Hematopoietic multipotent progenitor cell treated with erythropoietin and hydrocortisone succinate and interleukin-3 and kit ligand, for 15 days (in vitro differentiated cells): ENCODE results near the gene TFF2.

Source experiments
- DNase-seq: peaks from one replicate; pipeline ENCODE4 v3.0.0-alpha.2; 2015; ENCODE audit warnings: low spot score

Gene TFF2

DNA sequence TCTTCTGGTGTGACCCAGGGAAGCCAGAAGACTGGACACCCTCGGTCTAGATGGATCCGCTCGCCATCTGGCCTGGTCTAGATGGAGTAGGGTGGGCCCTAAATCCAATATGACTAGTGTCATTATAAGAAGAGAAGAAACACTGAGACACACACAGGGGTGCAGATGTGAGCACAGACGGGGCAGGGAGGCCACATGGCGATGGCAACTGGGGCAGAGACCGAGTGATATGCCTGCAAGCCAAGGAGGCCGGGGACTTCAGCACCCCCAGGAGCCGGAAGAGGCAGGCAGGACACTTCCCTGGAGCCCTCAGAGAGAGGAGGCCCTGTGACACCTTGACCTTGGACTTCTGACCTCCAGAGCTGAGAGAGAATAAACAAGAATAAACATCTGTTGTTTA is 30.0 kb downstream of the TFF2 start:
- DNase-seq: no peak

DNA sequence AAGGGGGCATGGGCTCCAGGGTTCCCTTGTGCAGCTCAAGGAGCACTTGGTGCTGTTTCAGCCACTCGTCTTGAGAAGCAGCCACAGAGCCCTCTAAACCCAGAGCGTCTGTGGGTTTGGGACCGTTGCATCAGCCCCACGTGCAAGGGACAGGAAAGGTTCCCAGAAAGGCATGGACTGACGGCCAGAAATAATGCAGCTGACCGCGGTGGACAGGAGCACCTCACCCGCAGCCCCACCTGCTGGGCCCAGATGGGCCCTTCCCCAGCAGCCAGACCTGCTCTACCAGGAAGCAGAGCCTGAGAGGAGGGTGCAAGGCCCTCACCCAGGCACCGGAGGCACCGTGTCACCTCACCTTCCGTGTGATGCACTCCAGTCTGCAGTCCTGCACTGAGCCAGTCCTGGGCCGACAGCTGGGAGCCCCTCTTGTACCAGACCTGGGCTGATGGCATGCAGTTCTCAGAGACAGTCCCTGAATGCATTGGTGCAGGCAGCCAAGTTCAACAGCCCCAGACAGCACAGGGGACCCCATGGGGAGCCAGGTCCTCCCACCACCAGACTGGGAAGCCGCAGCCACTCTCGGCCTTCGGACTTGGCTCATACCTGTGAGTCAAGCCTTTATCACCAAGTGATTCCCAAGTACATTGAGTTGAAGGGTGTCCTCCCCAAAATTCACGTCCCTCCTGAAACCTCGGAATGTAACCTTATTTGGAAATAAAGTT is 30.8 kb downstream of the TFF2 start:
- DNase-seq: no peak

DNA sequence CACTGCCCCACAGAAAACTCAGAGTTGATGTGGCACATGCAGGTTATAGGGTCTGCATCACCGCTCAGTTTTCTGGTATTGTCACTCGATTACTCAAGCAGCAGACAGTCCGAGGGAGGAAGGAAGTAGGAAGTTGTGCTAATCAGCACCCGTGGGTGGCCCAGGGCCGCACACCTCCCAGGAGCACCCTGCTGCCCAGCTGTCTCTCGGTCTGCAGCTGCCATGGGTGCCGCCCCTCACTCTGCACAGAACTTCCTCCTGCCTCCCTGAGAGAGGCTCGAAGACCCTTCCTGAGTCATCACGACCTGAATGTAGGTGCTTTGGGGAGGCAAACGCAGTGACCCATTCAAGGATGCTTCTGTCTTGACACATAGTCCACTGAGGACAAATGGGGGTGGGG is 31.4 kb downstream of the TFF2 start:
- no peak for DNase-seq

DNA sequence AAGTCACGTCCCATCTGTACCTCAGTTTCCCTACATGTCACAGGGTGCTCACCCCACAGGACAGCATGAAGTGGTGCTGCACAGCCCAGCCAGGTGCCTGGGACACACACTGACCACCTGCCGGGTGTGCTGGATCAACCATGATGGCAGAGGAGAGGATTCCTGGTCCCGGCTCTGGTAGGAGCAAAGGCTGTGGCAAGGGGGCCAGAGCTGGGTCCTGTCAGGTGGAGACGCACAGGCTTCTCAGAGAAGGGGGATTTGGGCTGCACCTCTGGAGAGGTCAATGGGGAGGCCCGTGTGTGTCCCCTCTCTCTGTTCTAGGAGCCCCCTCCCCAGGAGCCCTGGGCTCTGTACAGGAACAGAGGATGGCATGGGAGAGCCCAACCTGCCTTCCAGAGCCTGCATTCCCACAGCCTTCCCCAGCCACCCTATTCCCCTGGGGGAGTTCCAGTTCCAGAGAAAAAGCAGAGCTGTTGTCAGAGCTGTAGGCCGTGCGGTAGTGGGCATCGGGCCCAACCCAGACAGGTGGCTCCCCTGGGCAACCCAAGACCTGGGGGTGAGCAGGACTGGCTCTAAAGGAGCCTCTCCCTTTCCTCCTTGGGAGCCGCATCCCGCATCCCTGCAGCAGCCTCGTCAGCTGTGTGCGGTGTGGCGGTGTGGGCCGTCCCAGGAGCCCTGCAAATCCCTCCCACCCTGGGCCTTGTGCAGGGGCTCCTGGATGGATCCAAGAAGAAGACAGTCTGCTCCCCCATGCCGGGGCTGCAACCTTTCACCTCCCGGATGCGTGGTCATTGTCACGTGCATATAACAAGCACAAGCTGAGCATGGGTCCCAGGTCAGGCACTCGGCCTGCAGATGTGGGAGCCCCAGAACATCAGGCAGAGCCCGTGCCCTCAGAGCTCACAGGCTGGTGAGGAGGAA is 32.7 kb downstream of the TFF2 start:
- DNase-seq: no peak

DNA sequence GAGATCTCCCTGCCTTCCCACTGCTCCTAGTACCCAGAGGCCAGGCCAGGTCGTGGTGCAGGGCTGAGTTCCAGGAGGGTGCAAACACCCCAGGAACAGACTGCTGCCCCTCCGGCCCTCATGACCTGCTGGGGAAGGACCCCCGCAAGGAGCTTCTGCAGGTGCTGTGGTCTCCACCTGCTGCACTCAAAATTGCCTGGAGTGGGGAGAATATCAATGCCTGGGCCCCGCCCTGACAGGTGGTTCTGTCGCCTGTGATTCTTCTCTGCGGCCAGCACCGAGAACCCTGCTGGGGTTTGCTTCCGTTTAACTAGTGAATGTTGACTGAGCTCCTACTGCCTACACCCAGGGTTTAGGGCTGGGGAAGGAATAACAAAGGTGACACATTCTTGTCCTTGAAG is 33.5 kb downstream of the TFF2 start:
- no peak for DNase-seq

DNA sequence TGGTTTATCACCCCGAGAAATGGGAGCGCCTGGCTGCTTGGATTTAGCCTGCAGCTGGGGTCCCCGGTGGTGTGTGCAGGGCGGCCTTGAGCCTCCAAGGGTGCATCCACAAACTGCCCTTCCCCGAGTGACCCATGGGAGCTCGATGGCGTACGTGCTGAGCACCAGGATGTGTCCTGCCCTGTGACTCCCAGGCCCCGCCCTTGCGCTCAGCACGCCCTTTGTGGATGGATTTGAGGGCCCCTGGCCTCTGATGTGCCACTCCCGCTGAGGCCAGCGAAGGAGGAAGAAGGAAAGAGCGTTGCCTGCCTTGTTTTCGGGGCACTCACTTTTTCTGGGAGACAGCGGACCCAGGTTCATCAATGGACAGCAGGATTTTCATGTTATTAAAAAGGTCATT is 33.9 kb downstream of the TFF2 start:
- DNase-seq: no peak

DNA sequence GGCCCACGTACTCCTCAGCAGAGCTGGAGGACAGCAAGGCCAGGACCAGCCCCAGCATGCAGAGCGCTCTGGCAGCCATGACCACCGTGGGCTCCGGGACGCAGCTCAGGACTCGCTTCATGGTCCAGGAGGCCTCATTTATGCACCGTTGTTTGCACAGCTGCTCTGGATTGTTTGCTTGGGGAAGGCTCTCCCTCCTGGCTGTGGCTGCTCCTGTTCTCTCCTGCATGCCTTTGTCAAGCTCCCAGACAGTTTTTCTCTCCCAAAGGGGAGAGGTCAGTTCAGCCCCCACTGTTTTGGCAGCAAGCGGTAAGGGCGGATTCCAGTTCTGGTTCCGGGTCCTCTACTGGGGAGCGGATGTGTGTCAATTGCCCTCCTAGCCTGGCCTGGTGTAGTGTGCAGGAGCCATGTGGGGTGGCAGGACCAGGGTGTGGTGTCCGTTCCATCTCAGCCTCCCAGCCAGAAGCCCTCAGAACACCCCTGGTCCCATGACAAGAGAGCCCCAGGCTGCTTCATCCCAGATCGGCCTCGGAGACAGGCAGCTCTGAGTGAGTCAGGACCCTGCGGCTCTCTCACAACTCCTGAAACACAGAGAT is 35.4 kb downstream of the TFF2 start, which contains the start of gene TFF3:
TFF3 (minus strand) TSS at position 114 of the 596 bp plus-strand sequence; CDS start at position 79, 35 bp downstream.
- no peak for DNase-seq

DNA sequence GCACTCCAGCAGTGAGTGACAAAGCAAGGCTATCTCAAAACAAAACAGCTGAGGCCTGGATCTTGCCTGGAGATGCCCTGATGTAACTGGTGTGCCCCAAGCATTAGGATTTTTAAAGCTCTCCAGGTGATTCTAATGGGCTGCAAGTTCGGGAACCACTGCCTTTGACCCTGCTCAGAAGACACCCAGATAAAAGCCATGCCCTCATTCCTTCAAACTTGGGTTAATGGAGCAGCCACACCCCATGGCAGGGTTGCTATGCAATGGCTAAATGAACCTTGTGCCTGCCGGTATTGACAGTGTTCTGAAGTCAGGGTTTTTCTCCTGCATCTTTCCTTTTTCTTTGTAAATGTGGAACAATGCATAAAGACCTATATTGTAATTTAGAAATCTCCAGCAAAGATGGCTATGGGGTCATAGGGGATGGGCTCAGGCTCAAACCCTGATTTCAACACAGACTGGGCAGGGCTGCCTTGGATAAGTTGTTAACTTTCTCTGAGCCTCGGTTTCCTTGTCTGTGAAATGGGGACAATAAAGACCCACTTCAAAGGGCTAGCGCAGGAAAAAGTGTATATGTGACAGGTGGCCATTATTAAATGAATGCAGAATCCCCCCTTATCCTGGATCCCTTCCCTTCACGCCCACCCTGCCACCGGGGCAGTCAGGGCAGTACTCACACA is 36.0 kb downstream of the TFF2 start:
- DNase-seq: no peak

DNA sequence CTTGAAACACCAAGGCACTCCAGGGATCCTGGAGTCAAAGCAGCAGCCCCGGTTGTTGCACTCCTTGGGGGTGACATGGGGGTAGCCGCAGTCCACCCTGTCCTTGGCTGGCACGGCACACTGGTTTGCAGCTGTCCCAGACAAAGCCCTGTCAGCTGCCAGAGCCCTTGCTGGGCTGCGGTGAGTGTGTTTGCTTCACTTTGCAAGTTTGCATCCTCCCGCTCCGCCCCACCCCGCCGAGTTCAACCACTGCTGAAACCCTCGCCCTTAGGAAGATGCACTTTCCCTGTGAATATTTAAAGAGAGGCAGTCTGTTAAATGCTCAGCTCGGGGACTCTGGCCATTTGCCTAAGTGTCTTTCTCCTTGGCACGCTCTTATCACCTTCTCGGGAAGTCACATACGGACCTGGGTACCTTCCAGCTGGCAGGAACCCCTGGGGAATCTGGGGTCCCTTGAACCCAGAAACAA is 37.3 kb downstream of the TFF2 start:
- no peak for DNase-seq

DNA sequence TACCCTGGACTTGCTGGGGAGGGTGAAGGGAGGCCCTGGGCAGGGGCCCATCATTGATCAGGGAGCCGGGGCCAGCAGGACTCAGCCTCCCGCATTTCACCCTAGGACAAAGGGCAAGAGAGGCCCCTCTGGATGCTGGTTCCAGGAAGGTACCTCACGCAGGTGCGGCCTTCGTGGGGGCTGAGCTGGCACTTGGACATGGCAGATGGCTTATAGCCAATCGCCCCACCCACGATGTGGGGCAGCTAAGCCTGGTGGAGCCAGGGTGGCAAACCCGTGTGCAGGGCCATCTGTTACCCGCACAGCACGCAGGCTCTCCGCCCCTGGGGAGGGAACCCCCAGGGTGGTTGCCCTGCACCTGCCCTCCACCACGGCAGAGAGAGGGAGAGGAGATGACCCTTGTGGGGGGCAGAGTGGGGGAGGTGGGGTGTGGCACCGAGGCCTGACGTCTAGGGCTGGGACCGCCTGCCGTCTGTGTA is 38.1 kb downstream of the TFF2 start:
- DNase-seq: no peak

DNA sequence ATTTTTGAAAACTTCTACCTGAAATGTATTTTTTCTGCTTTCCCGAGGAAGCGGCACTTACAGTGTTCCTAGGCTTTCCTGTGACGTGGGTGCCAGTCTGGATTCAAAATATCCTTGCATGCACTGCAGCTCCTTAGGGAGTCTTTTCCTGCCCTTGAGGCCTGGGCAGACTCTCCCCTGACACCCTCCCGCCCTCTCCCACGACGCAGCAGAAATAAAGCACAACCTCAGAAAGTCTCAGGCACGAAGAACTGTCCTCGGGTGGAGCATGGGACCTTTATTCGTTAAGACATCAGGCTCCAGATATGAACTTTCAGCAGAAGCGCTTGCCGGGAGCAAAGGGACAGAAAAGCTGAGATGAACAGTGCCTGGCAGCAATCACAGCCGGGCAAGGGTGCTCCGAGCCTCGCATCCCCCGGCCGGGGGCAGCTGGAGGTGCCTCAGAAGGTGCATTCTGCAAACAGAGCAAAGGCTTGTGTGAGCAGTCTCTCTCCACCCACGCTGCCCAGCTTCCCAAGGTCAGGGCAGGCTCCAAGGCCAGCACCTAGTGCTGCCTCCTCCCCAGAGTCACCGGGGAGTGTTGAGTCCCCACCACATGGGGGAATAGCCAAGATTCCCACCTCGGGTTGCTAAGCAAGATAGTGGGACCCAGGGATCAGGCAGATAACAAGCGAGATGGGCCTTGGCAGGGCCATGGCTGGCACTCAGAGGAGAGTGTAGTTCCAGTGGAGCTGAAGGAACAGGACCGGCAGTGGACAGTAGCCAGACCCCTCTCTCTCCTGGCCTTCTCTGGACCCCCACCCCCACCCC is 38.8 kb downstream of the TFF2 start:
- DNase-seq: no peak

DNA sequence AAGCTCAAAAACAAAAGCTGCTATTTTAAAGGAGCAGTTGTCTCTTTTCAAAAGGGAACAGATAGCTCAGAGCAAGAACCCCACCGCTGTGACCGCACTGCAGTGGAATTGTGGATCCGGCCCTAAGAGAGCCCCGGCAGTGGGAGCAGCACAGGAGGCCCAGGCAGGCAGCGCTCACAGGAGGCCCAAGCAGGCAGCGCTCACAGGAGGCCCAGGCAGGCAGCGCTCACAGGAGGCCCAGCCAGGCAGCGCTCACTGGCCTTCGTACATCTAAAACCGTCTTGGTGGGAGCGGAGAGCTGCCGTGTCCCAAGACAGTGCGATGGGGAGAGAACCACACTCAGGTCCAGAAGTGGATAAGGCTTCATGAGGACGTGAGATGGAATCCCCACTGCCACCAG is 39.6 kb downstream of the TFF2 start:
- DNase-seq: no peak

DNA sequence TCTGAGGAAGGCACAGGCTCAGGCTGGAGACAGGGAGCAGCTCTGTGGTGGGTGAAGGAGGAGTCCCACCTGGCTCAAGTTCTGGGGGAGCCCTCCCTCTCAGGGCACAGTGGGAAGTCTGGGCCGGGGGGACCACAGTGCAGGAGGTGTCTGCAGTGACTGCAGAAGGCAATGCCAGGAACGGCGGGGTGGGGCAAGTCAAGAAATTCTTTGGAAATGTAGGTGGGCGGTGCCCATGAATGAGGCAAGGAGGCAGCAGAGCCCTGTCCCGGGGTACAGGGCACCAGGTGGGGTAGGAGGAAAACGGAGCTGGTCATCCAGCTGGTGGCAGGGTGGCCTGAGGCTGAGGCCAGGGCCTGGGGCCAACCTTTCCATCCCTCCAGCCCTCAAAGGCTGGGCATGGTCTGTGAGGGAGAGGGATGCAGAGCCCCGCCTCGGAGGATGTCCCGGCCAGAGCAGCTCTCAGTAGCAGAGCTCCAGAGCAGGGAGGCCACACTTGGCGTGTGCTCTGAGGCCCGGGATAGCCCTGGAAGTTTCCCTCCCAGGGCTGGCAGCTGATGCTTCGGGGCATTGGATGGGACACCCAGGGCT is 40.3 kb downstream of the TFF2 start:
- no peak for DNase-seq

DNA sequence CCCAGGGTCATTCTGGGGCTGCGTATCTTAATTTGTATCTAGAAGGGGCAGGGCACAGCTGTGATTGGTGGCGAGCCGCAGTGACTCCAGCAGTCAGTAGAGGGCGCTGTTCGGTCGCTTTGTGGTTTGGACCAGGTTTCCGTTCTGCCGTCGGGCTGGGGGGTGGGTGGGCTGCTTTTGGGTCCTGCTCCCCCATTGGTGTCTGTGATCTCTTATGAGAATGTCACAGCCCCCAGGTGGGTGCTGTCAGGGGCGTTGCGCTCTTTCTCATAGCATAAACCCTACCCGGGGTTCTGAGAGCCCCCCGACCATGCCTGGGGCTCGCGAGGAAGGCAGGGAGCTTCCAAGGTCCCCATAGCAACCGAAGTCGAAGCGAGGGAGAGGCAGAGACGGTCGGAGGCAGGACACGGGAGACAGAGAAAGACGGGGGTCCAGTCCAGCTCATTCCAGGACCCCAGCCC is 41.0 kb downstream of the TFF2 start:
- DNase-seq: peak; percentile 25

DNA sequence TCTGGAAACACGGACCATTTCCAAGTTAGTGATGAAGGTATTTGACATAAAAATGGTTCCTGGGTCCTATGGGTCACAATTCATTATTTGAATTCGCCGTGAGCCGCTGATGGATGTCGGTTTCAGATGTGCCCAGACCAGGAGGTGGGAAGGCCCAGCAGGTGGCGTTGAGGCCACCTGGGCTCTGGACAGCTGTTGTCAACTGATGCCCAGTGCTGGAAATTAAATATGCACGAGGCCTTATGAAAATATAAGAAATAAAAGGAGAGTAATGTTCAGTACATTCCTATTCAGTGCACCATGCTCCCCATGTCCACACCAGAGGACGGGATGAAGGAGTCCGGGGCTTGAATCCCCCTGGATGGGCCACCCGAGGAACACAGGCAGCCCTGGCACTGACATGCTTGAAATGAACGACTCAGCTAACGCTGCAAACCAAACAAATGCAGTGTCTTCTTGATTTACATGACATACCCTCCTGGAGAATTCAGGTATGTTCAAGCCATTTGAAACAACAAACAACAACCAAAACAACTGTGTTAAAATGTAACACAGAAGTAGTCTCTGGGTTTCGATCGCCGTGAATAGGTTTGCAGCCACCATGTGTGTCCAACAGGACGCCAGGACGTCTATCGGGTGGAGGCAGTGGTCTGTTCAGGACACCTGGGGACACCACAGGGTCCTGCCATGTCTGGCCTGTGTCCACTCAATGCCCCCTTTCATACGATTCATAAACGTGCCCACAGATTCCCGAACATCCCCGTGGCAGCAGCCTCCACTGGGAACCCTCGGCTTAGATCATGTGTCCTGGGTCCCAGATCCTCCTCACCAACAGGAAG is 41.7 kb downstream of the TFF2 start:
- DNase-seq: no peak

DNA sequence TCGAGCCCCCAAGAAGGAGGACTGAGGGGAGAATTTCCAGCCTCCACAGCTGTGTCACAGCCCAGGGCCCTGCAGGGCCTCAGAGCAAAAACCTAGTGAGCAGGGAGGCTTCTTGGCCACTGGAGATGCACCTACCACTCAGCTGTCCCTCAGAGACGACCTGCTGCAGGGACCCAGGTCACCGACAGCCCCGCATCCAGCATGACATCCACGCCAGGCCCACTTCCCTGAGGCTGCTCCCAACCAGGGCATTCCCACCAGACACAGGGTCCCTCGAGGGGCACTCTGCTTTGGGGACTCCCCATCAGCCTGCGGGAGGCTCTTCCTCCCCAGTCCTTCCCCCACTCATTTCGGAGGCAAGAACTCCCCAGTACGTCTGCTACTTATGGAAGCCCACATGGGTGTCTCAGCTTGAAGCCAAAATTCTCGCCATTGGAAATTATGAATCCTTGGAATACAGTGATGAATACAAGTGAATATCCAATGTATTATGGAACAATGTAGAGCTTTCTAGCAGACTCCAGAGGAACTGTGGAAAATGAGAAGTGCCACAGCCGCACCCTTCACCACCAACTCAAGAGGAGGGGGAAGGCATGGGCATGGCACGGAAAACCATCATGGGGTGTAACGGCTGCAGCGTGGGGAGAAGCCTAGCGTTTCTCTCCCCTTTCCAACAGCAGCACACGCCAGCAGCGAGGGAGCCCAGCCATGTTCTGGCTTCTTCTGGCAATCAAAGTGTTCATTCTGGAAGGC is 42.5 kb downstream of the TFF2 start:
- no peak for DNase-seq

DNA sequence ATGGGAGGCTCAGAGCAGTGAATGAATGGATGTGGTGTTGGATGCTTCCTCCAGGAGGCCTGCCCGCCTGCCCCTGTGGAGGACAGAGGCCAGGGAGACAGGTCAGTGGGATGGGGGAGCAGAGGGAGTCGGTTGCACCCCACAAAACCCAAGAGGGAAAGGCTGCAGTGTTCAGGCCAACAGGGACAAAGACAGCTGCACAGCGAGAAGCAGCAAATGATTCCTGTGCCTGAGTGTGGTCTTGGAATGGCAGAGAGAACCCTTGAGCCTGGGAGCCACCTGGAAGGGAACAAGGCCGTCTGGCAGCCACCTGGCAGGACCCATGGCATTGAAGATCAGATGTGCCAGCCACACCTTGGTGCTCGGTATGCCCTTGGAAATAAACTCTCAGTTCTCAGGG is 43.7 kb downstream of the TFF2 start:
- no peak for DNase-seq

DNA sequence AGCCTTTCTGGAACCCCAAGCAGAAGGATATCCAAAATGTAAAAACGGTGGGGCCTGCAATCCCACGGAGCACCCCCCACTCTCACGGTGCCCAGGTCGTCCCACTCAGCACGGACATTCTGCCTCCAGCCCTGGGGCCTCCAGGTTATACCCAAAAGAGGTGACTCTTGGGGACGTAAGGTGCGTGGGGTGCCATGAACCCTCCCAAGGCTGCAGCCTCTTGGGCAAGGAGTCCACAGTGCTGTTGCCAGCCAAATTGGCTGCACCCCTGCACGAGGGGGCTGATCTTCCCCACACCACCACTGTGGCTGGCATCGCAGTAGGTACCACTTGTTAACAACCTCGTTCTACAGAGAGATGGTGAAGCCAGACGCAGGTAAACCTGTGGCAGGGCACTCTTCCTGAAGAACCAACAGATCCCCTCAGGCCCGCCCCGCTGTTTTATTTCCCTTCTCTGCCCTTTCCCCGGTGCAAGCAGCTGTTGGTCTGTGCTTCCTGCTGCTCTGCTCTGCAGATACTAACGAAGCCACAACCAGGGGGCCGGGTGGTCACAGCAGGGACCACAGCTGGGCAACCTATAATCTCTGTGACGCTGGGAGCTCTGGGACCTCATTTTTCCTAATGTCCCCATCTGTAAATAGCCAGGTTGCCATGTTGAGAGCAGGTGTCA is 44.3 kb downstream of the TFF2 start:
- no peak for DNase-seq
